ENCODE measurements around the gene RNF151. TPM values are rescaled to one million over a fixed set of nuclear protein-coding genes. Genes with fewer than 3 reads are reported as not detected.
"Not testable (repeated sequence)": the region's sequence is repeated elsewhere in the genome, so short reads cannot be mapped to it uniquely, and the experiment has no call there.

RNF151 gene
- total RNA-seq, 1 experiment from 2014 or later, result not detected

DNA sequence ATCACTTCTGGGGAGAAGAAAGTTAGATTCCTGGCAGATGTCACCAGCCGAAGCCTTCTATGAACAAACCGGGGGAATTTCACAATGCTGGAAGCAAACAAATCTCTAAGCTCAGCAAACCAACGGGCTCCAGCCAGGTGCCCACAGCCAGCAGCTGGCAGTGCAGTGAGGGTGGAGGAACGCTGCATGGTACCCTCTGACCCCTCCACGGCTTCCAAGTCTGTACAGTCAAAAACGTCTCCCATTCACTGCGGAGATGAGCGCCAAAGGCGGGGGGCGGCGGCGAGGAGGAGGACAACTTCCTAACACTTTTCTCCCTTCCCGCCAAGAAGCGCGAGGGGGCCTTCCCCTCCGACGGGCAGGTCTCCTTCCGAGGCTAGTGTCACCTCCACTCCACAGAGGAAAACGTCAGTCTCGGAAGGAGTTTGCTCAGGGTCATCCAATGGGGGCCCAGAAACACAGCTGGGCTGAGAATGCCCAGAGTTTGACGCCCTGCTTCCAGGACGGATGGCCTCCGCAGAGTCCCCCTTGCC is 42.0 kb downstream of the RNF151 start:
- DNase-seq (ENCODE audit: low read depth, low spot score), result no peak
- in situ Hi-C loops (cut with HindIII; ENCODE audit: low pct_unique_long_range_greater_than_20kb, low sequenced_read_pairs), result no loop called here

DNA sequence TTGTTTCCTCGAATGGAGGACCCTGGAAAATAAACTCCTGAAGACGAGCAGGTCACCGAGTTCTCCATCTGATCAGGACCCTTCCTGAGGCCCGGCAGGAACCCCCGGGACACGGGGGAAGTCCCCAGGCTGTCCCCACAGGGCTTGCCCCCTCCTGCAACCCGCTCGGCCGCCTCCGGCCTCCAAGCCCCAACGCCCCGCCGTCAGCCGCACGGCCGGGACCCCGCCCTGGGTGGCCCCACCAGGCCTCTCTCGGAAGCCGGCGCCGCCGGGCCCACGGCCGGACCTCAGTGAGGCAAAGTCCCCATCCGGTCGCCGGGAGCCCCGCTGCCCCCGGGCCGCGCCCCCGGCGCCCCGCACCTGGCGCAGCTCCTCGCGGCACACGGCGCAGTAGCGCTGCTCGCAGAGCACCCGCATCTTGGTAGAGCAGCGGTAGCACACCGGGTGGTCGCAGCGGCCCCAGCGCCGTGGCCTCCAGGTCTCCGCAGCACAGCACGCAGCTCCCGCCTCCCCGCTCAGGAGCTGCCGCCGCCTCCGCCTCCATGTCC is 42.6 kb downstream of the RNF151 start:
- no peak for DNase-seq (ENCODE audit: low read depth, low spot score)
- in situ Hi-C loops (cut with HindIII; ENCODE audit: low pct_unique_long_range_greater_than_20kb, low sequenced_read_pairs), result no loop called here

- peak; percentile 78 for DNase-seq (ENCODE audit: low read depth, low spot score)
- in situ Hi-C loops (cut with HindIII; ENCODE audit: low pct_unique_long_range_greater_than_20kb, low sequenced_read_pairs), result no loop called here
These were observed 43.3 kb downstream of the RNF151 start, which contains the start of gene ZNF598 for GRCh38 chr16:2009791-2010510. TSS of gene ZNF598 (minus strand) at chr16:2009821.

DNA sequence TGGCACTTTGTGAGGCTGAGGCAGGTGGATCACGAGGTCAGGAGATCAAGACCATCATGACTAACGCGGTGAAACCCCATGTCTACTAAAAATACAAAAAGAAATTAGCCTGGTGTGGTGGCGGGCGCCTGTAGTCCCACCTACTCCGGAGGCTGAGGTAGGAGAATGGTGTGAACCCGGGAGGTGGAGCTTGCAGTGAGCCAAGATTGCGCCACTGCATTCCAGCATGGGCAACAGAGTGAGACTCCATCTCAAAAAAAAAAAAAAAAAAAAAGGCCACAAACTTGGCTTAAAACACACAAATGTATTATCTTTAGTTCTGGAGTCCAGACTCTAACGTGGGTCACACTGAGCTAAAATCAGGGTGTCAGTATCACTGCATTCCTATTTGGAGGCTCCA is 45.1 kb downstream of the RNF151 start:
- DNase-seq (ENCODE audit: low read depth, low spot score); in situ Hi-C loops (cut with HindIII; ENCODE audit: low pct_unique_long_range_greater_than_20kb, low sequenced_read_pairs): not testable (repeated sequence)

DNA sequence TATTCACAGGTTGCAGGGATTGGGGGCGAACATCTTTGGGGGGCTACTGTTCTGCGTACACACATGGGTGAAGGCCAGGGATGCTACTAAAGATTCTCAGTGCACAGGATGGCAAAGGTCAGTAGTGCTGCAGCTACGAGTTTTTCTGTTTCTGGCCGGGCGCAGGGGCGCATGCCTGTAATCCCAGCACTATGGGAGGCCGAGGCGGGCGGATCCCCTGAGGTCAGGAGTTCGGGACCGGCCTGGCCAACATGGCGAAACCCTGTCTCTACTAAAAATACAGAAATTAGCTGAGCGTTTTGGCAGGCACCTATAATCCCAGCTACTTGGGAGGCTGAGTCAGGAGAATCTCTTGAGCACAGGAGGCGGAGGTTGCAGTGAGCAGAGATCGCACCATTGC is 46.9 kb downstream of the RNF151 start:
- in situ Hi-C loops (cut with HindIII; ENCODE audit: low pct_unique_long_range_greater_than_20kb, low sequenced_read_pairs), result no loop called here
- no peak for DNase-seq (ENCODE audit: low read depth, low spot score)

DNA sequence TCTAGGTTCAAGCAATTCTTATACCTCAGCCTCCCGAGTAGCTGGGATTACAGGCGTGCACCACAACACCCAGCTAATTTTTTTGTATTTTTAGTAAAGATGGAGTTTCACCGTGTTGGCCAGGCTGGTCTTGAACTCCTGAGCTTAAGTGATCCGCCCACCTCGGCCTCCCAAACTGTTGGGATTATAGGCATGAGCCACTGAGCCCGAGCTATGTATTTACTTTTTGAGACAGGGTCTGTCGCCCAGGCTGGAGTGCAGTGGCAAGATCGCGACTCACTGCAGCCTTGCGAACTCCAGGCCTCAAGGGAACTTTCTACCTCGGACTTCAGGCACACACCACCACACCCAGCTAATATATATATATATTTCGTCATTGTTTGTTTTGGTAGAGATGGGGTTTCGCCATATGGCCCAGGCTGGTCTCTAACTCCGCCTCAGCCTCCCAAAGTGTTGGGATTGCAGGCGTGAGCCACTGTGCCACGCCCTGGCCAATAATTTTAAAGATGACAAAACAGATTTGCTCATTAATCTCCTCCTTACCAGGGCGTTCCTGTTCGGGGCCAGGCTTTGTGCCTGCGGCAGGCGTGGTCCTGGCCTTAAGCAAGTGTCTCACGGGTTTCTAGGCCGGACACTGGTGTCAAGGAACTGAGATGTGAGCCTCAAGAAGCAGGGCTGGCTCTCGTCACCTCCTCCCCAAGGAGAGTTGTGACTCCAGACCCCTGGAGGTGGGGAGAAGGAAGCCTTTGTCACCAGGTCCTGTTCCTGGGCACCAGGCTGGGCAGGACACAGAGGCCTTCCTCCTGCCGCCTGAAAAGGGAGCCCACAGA is 48.7 kb downstream of the RNF151 start:
- in situ Hi-C loops (cut with HindIII; ENCODE audit: low pct_unique_long_range_greater_than_20kb, low sequenced_read_pairs), result no loop called here

GRCh38 chr16:2015947-2016208 is 49.2 kb downstream of the RNF151 start:
- no peak for DNase-seq (ENCODE audit: low read depth, low spot score)
- in situ Hi-C loops (cut with HindIII; ENCODE audit: low pct_unique_long_range_greater_than_20kb, low sequenced_read_pairs), result no loop called here

More for the DNA sequence above, 48.7 kb downstream of the RNF151 start:
- DNase-seq (ENCODE audit: low read depth, low spot score), result no peak

GRCh38 chr16:2016407-2016922 is 49.8 kb downstream of the RNF151 start:
- peak; percentile 28 for DNase-seq (ENCODE audit: low read depth, low spot score)
- in situ Hi-C loops (cut with HindIII; ENCODE audit: low pct_unique_long_range_greater_than_20kb, low sequenced_read_pairs), result no loop called here

Small RNA genes lying within 50 kb of the gene (small RNA-seq; reads per million reads assigned to genes)
- 0 reads per million in 2 experiments for gene AC005363.2
- 0 reads per million in 2 experiments for gene RN7SL219P
- 0 reads per million in 2 experiments for gene SNORA10
- gene SNORA64, result 0 reads per million in 2 experiments

Other genes with a start within 250 kb of the RNF151 start
- gene NME3, start 195.3 kb upstream of the RNF151 start, total RNA-seq (2014; rRNA removed; shearing (Covaris generic)), result 12.2 and 12.9 TPM in 2 replicates
- 4.3 and 8.6 TPM in 2 replicates for gene EME2, start 194.0 kb upstream of the RNF151 start, total RNA-seq (2014; rRNA removed; shearing (Covaris generic))
- gene MRPS34, start 193.7 kb upstream of the RNF151 start, total RNA-seq (2014; rRNA removed; shearing (Covaris generic)), result 102 TPM in 2 replicates
- 12.8 and 13.1 TPM in 2 replicates for gene SPSB3, start 184.3 kb upstream of the RNF151 start, total RNA-seq (2014; rRNA removed; shearing (Covaris generic))
- 57.9 and 58.1 TPM in 2 replicates for gene NUBP2, start 183.9 kb upstream of the RNF151 start, total RNA-seq (2014; rRNA removed; shearing (Covaris generic))
- not detected in 2 replicates for gene IGFALS, start 173.2 kb upstream of the RNF151 start, total RNA-seq (2014; rRNA removed; shearing (Covaris generic))
- gene HAGH, start 140.0 kb upstream of the RNF151 start, total RNA-seq (2014; rRNA removed; shearing (Covaris generic)), result 41.3 and 50.9 TPM in 2 replicates
- gene FAHD1, start 139.7 kb upstream of the RNF151 start, total RNA-seq (2014; rRNA removed; shearing (Covaris generic)), result 75.3 and 96.5 TPM in 2 replicates
- gene MEIOB, start 94.7 kb upstream of the RNF151 start, total RNA-seq (2014; rRNA removed; shearing (Covaris generic)), result 0.48 TPM in 1 of 2 replicates, not detected in the other
- gene HS3ST6, start 48.4 kb upstream of the RNF151 start, total RNA-seq (2014; rRNA removed; shearing (Covaris generic)), result not detected in 2 replicates
- 17.2 and 23.6 TPM in 2 replicates for gene MSRB1, start 23.7 kb upstream of the RNF151 start, total RNA-seq (2014; rRNA removed; shearing (Covaris generic))
- not detected in 2 replicates for gene RPL3L, start 12.2 kb upstream of the RNF151 start, total RNA-seq (2014; rRNA removed; shearing (Covaris generic))
- gene NDUFB10, start 7.3 kb upstream of the RNF151 start, total RNA-seq (2014; rRNA removed; shearing (Covaris generic)), result 234 and 241 TPM in 2 replicates
- gene RPS2, start 2.0 kb upstream of the RNF151 start, total RNA-seq (2014; rRNA removed; shearing (Covaris generic)), result 2,672 and 2,687 TPM in 2 replicates
- gene TBL3, start 5.2 kb downstream of the RNF151 start, total RNA-seq (2014; rRNA removed; shearing (Covaris generic)), result 26.5 and 27.9 TPM in 2 replicates
- gene NOXO1, start 14.6 kb downstream of the RNF151 start, total RNA-seq (2014; rRNA removed; shearing (Covaris generic)), result not detected in 2 replicates
- gene GFER, start 17.3 kb downstream of the RNF151 start, total RNA-seq (2014; rRNA removed; shearing (Covaris generic)), result 29.2 and 33.9 TPM in 2 replicates
- gene SYNGR3, start 23.1 kb downstream of the RNF151 start, total RNA-seq (2014; rRNA removed; shearing (Covaris generic)), result 0.37 and 1.5 TPM in 2 replicates
- gene ZNF598, start 43.0 kb downstream of the RNF151 start, total RNA-seq (2014; rRNA removed; shearing (Covaris generic)), result 10.4 and 10.7 TPM in 2 replicates
- gene NPW, start 52.9 kb downstream of the RNF151 start, total RNA-seq (2014; rRNA removed; shearing (Covaris generic)), result 0.55 TPM in 1 of 2 replicates, not detected in the other
- 7.0 and 9.3 TPM in 2 replicates for gene NHERF2, start 60.0 kb downstream of the RNF151 start, total RNA-seq (2014; rRNA removed; shearing (Covaris generic))
- gene NTHL1, start 81.0 kb downstream of the RNF151 start, total RNA-seq (2014; rRNA removed; shearing (Covaris generic)), result 27.0 and 31.2 TPM in 2 replicates
- 11.6 and 20.2 TPM in 2 replicates for gene TSC2, start 81.1 kb downstream of the RNF151 start, total RNA-seq (2014; rRNA removed; shearing (Covaris generic))
- 18.7 and 18.8 TPM in 2 replicates for gene PKD1, start 169.0 kb downstream of the RNF151 start, total RNA-seq (2014; rRNA removed; shearing (Covaris generic))
- 0.27 and 0.40 TPM in 2 replicates for gene RAB26, start 181.8 kb downstream of the RNF151 start, total RNA-seq (2014; rRNA removed; shearing (Covaris generic))
- gene TRAF7, start 188.9 kb downstream of the RNF151 start, total RNA-seq (2014; rRNA removed; shearing (Covaris generic)), result 59.3 and 62.4 TPM in 2 replicates
- gene CASKIN1, start 229.7 kb downstream of the RNF151 start, total RNA-seq (2014; rRNA removed; shearing (Covaris generic)), result 0.67 and 0.95 TPM in 2 replicates
- 29.9 and 33.4 TPM in 2 replicates for gene MLST8, start 238.6 kb downstream of the RNF151 start, total RNA-seq (2014; rRNA removed; shearing (Covaris generic))
- 0.96 and 1.6 TPM in 2 replicates for gene BRICD5, start 244.0 kb downstream of the RNF151 start, total RNA-seq (2014; rRNA removed; shearing (Covaris generic))
- gene PGP, start 248.0 kb downstream of the RNF151 start, total RNA-seq (2014; rRNA removed; shearing (Covaris generic)), result 13.6 and 15.1 TPM in 2 replicates